Esophagus squamous epithelium (tissue), 5 donors: ENCODE measurements around the gene ATF4. TPM values are rescaled to one million over a fixed set of nuclear protein-coding genes. Genes with fewer than 3 reads are reported as not detected.

Experiments used
- DNase-seq: peaks from one replicate; lab custom pipeline; 2025; lab: John Stamatoyannopoulos, UW
- H3K27ac ChIP-seq, 4 donors: fragments of 200-600 bp; sonication (generic); one replicate each; pipeline ENCODE4 v1.5.1; 2016 to 2019; ENCODE audit warnings: mild to moderate bottlenecking in 1 of 4
- H3K27me3 ChIP-seq, 4 donors: fragments of 200-600 bp; sonication (generic); 1 replicate in 3 of 4; 2 replicates in 1 of 4; pipeline versions ENCODE4 v1.5.1 to v1.6.0; 2017 to 2021; ENCODE audit warnings: antibody characterized with exemption in 1 of 4
- H3K36me3 ChIP-seq, 3 donors: fragments of 200-600 bp; sonication (generic); one replicate each; pipeline ENCODE4 v1.5.1; 2016 to 2019
- H3K4me1 ChIP-seq, 3 donors: fragments of 200-600 bp; sonication (generic); one replicate each; pipeline ENCODE4 v1.5.1; 2017 to 2019
- H3K4me3 ChIP-seq, 4 donors: fragments of 200-600 bp; sonication (generic); 1 replicate in 3 of 4; 2 replicates in 1 of 4; pipeline ENCODE4 v1.5.1; 2016 to 2019; ENCODE audit warnings: mild to moderate bottlenecking in 2 of 4, moderate library complexity in 1 of 4
- H3K9me3 ChIP-seq, 3 donors: fragments of 200-600 bp; sonication (generic); one replicate each; pipeline ENCODE4 v1.5.1; 2016 to 2019
- CTCF ChIP-seq, 6 experiments: fragments of 450-650 bp in 4 of 6; fragments of 200-600 bp in 2 of 6; sonication (generic) in 2 of 6; IDR thresholded peaks; one replicate each; pipeline ENCODE4 v1.5.1; 2016 to 2019; ENCODE audit warnings: antibody characterized with exemption in 6 of 6, mild to moderate bottlenecking in 4 of 6, moderate library complexity in 4 of 6
- POLR2A ChIP-seq, 4 donors: fragments of 450-650 bp; IDR thresholded peaks; one replicate each; pipeline ENCODE4 v1.6.1; 2017; ENCODE audit warnings: antibody characterized with exemption in 4 of 4, mild to moderate bottlenecking in 4 of 4, moderate library complexity in 3 of 4
- WGBS, 2 donors: methylation state at CpG; one replicate each; pipeline ENCODE4 v1.1.5; 2018; 5-methylcytosine and 5-hydroxymethylcytosine counted together
- intact Hi-C: fragments of 100-400 bp; cut with DNase I; formaldehyde crosslinking; loops from one replicate; pipeline ENCODE4 v1.15.0; 2022
- total RNA-seq, 4 donors: library from RNA; depleted of rRNA; stranded (reverse); fragments of >200 nt; gene quantifications; one replicate each; pipeline ENCODE4 v1.1.0, GENCODE V29; 2016
- donor health status: DM: yes; HTN: yes; CAD: no.

Gene ATF4
- total RNA-seq, 4 donors from 2014 or later = 170 to 288 (median 234) TPM

- intact Hi-C loops = loop anchor here (5.0 kb wide), 1 partner anchor 496 kb away; no protein-coding TSS in a partner anchor
- Histone ChIP-seq H3K36me3 (no peaks in the 10 kb centered on the region), H3K27me3 (peaks cover 0 to 2% (median 0%) of the 10 kb centered on the region in 4 donors), H3K9me3 (no peaks in the 10 kb centered on the region), H3K4me3 (no peak overlapping the region), H3K27ac (no peak overlapping the region), H3K4me1 (peaks cover 3 to 27% (median 10%) of the 10 kb centered on the region in 3 donors)
- TF ChIP-seq POLR2A (IDR thresholded peaks at IDR 0.05) (no peak), CTCF (IDR thresholded peaks at IDR 0.05) (no peak)
- no peak for DNase-seq
- WGBS, 2 donors = 33 to 55% methylated on average over 1 to 8 of the region's 8 CpGs
Measured at GRCh38 chr22:39536711-39537110, 16.3 kb downstream of the ATF4 start.

GRCh38 chr22:39537975-39538374 lies 17.6 kb downstream of the ATF4 start:
- Histone ChIP-seq H3K36me3 (no peaks in the 10 kb centered on the region), H3K4me1 (peaks cover 0 to 20% (median 6%) of the 10 kb centered on the region in 3 donors), H3K9me3 (no peaks in the 10 kb centered on the region), H3K27me3 (peaks cover 0 to 12% (median 0%) of the 10 kb centered on the region in 4 donors), H3K27ac (no peak overlapping the region), H3K4me3 (no peak overlapping the region)
- no peak for DNase-seq
- WGBS, 2 donors = 50 to 61% methylated on average over 2 of the region's 2 CpGs
- intact Hi-C loops = loop anchor here (5.0 kb wide), 1 partner anchor 494 kb away; no protein-coding TSS in a partner anchor
- no peak for TF ChIP-seq CTCF (IDR thresholded peaks at IDR 0.05)
- TF ChIP-seq POLR2A (IDR thresholded peaks at IDR 0.05) = no peak

- H3K4me3 ChIP-seq = no peak overlapping the region
- H3K4me1 ChIP-seq = no peaks in the 10 kb centered on the region
- peaks cover 0 to 62% (median 0%) of the 10 kb centered on the region in 4 donors for H3K27me3 ChIP-seq
- 18 to 19% methylated on average over 11 of the region's 11 CpGs for WGBS, 2 donors
- no peaks in the 10 kb centered on the region for H3K9me3 ChIP-seq
- no peak overlapping the region for H3K27ac ChIP-seq
- DNase-seq = no peak
- TF ChIP-seq POLR2A (IDR thresholded peaks at IDR 0.05) = no peak
- peak in 3 of 6 experiments; percentile 15 to 29 (median 29) for TF ChIP-seq CTCF (IDR thresholded peaks at IDR 0.05)
- intact Hi-C loops = loop anchor here (10.0 kb wide), 1 partner anchor 802 kb away; the partner anchor contains the start of gene ADSL
- no peaks in the 10 kb centered on the region for H3K36me3 ChIP-seq
Measured at GRCh38 chr22:39543095-39543494, 22.7 kb downstream of the ATF4 start.

GRCh38 chr22:39545386-39546365 lies 25.3 kb downstream of the ATF4 start:
- DNase-seq = no peak
- intact Hi-C loops = loop anchor here (10.0 kb wide), 1 partner anchor 799 kb away; the partner anchor contains the start of gene ADSL
- no peaks in the 10 kb centered on the region for H3K36me3 ChIP-seq
- TF ChIP-seq POLR2A (IDR thresholded peaks at IDR 0.05) (no peak), CTCF (IDR thresholded peaks at IDR 0.05) (no peak)
- no peak overlapping the region for H3K27ac ChIP-seq
- peaks cover 0 to 88% (median 0%) of the 10 kb centered on the region in 4 donors for H3K27me3 ChIP-seq
- H3K4me3 ChIP-seq = no peak overlapping the region
- no peaks in the 10 kb centered on the region for H3K9me3 ChIP-seq
- H3K4me1 ChIP-seq = no peaks in the 10 kb centered on the region
- WGBS, 2 donors = 35 to 39% methylated on average over 31 to 32 of the region's 39 CpGs
